Neural cell (in vitro differentiated cells): Measurements from ENCODE around the gene VN1R5.

Experiments
- CTCF ChIP-seq: fragments of 450-650 bp; IDR thresholded peaks from 2 replicates; pipeline ENCODE4 v1.5.1; 2014; ENCODE audit warnings: antibody characterized with exemption, mild to moderate bottlenecking, moderate library complexity; ENCODE audit not compliant: poor library complexity, severe bottlenecking
- EZH2 ChIP-seq: fragments of 200-600, 300-800 bp; shearing (Covaris generic), sonication (generic); IDR thresholded peaks from 2 replicates; pipeline ENCODE4 v1.6.1; 2014; ENCODE audit warnings: antibody characterized with exemption, low read length, borderline replicate concordance, mild to moderate bottlenecking; ENCODE audit not compliant: insufficient read depth, poor library complexity, severe bottlenecking
- RAD21 ChIP-seq: fragments of 450-650 bp; conservative IDR thresholded peaks from 2 replicates; pipeline ENCODE4 v1.6.1; 2014; ENCODE audit warnings: antibody characterized with exemption, mild to moderate bottlenecking, moderate library complexity

- TF ChIP-seq EZH2, result no peak
- TF ChIP-seq CTCF, result no peak
- TF ChIP-seq RAD21, result no peak
These were observed 43.0 kb upstream of the VN1R5 start for GRCh38 chr1:247212627-247213617.
